A549 (cell line): ENCODE results near the gene TMEM51.

Source experiments
- CEBPB ChIP-seq, 2 experiments: fragments of >200 bp in 1 of 2; sonication (Bioruptor Twin) in 1 of 2; formaldehyde crosslinking in 1 of 2; IDR thresholded peaks; 2 replicates each; pipeline ENCODE4 v1.6.1; 2012 to 2016
- CTCF ChIP-seq: fragments of >200 bp; sonication (Bioruptor Twin); formaldehyde crosslinking; IDR thresholded peaks from 3 replicates; pipeline ENCODE4 v1.5.1; 2016
- E2F6 ChIP-seq: IDR thresholded peaks from 2 replicates; pipeline ENCODE4 v1.6.1; 2012; ENCODE audit warnings: low read depth, borderline replicate concordance
- EP300 ChIP-seq, 2 experiments: fragments of >200 bp; sonication (Bioruptor Twin); formaldehyde crosslinking; IDR thresholded peaks; 2 replicates in 1 of 2; 3 replicates in 1 of 2; pipeline ENCODE4 v1.6.1; 2016 to 2017
- JUN ChIP-seq, 2 experiments: fragments of >200 bp; sonication (Bioruptor Twin); formaldehyde crosslinking; IDR thresholded peaks; 2 replicates in 1 of 2; 3 replicates in 1 of 2; pipeline ENCODE4 v1.6.1; 2016 to 2017
- JUNB ChIP-seq: fragments of >200 bp; sonication (Bioruptor Twin); formaldehyde crosslinking; IDR thresholded peaks from 2 replicates; pipeline ENCODE4 v1.6.1; 2016
- MAX ChIP-seq: IDR thresholded peaks from 2 replicates; pipeline ENCODE4 v1.6.1; 2012
- MAZ ChIP-seq: fragments of 150-350 bp; IDR thresholded peaks from 2 replicates; pipeline ENCODE4 v1.6.1; 2014; ENCODE audit warnings: antibody characterized with exemption, low read depth, low read length, borderline replicate concordance
- PHF8 ChIP-seq: fragments of 200-600 bp; sonication (generic); IDR thresholded peaks from 2 replicates; pipeline ENCODE4 v1.6.1; 2016; ENCODE audit warnings: low read depth, mild to moderate bottlenecking, antibody characterized with exemption, moderate library complexity, borderline replicate concordance
- POLR2A ChIP-seq: IDR thresholded peaks from 2 replicates; pipeline ENCODE4 v1.6.1; 2012; ENCODE audit warnings: mild to moderate bottlenecking, low read length
- RAD21 ChIP-seq, 2 experiments: fragments of >200 bp in 1 of 2; sonication (Bioruptor Twin) in 1 of 2; formaldehyde crosslinking in 1 of 2; IDR thresholded peaks in 1 of 2; conservative IDR thresholded peaks in 1 of 2; 2 replicates in 1 of 2; 3 replicates in 1 of 2; pipeline ENCODE4 v1.6.1; 2012 to 2018; ENCODE audit warnings: inconsistent platforms in 1 of 2
- SMC3 ChIP-seq: fragments of >200 bp; sonication (Bioruptor Twin); formaldehyde crosslinking; IDR thresholded peaks from 3 replicates; pipeline ENCODE4 v1.6.1; 2018; ENCODE audit warnings: inconsistent platforms
- SREBF2 ChIP-seq: fragments of 450-650 bp; IDR thresholded peaks from 2 replicates; pipeline ENCODE4 v1.6.1; 2014; ENCODE audit warnings: mild to moderate bottlenecking, moderate library complexity
- ZNF302 ChIP-seq: fragments of 250-450 bp; sonication (Bioruptor Pico); IDR thresholded peaks from 2 replicates; pipeline ENCODE4 v1.9.0; 2021; ENCODE audit warnings: inconsistent platforms, mild to moderate bottlenecking, moderate library complexity

- TF ChIP-seq SREBF2 (no peak), POLR2A (no peak), CEBPB (IDR thresholded peaks at IDR 0.05) (no peak), RAD21 (conservative IDR thresholded peaks at IDR 0.05 in 1 of 2, IDR thresholded peaks at IDR 0.05 in 1 of 2) (no peak), CTCF (no peak), SMC3 (no peak), MAZ (no peak), JUNB (no peak), ZNF302 (CRISPR knock-in tag) (no peak), JUN (IDR thresholded peaks at IDR 0.05) (no peak), E2F6 (no peak), PHF8 (no peak), MAX (no peak), EP300 (IDR thresholded peaks at IDR 0.05) (no peak)
Observed at GRCh38 chr1:15130607-15131006, 22.9 kb upstream of the TMEM51 start.
